Measurements from ENCODE around the gene TMCO4.
"Not testable (repeated sequence)": the region's sequence is repeated elsewhere in the genome, so short reads cannot be mapped to it uniquely, and the experiment has no call there.

TMCO4 gene

DNA sequence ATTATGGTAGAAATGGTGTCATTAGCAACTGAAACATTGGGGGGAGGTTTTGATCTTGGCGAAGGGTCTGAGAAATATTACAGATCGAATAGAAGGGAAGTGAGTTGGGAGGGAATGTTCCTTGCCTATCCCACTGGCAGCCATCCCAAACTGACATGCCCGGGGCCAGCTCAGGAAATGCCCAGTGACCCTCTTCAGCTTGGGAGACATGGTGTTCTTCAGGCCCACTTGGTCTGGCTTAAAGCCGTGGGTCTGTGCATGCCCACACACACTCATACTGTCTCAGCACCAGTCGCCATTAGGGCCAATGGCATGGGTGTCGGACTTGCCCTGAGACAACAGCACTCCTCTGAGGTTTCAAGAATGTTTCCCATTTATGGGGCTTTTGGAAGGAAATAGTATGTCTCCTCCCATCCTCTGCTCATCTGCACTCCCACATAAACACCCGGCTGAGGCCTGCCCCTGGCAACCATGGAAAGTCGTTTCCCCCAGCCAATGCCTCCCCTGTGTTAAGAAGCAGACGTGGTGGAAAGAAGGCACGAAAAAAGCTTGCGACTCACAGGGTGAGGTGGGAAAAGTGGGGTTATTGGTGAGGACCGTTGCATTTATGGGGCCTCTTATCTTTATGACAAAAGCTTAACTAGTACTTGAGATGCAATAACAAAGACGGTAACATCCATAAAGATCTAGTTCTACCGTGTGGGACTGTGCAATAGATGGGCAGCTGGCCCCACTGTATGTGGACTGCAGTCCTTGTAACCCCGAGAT lies 13.3 kb upstream of the TMCO4 start:
- no peak for DNase-seq

DNA sequence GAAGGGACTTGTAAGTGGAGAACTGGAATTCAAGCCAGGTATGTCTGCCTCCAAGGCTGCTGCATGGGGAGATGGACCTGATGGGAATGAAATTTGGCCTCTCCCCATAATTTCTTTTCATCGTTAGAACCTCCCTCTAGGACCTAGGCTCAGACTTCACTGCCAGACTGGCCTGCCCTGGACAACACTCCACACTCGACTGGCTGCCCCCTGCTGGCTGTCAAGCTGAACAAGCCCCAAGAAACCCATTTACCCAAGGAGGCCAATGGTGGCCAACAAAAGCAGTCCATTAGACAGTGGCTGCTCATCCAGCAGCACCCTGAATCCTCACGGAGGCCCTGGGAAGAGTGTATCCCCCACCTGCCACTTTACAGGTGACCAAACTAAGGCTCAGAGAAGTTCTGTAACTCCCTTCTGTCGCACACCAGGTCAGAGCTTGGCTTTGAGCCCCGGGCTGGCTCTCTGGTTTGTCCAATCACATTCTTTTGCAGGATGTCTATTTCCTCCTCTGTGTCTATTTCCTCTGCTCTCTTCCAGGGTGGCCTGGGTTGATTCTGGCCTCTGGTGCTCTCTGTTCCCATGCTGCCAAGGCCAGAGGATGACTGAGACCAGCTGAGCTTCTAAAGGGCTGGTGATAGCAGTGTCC lies 11.6 kb upstream of the TMCO4 start:
- no peak for DNase-seq

- no peak for DNase-seq
Observed at GRCh38 chr1:19809044-19809750, 9.5 kb upstream of the TMCO4 start.

GRCh38 chr1:19808351-19808750 lies 8.6 kb upstream of the TMCO4 start:
- DNase-seq, result no peak

- DNase-seq, result no peak
Observed at GRCh38 chr1:19804831-19805251, 5.1 kb upstream of the TMCO4 start.

DNA sequence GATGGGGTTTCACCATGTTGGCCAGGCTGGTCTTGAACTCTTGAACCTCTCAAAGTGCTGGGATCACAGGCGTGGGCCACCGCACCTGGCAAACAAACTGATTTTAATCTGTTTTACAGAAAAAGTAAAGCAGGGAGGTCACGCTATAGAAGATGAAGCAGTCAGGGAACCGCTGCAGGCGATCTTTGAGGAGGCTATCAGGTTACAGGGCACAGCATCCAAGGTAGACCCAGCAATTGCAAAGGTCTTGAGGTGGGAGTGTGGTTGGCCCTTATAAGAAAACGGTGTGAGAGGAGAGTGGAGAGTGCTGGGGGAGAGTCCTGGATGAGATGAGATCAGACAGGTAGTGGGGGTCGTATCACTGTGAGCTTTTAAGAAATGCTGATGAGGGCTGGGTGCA lies 2.6 kb upstream of the TMCO4 start:
- DNase-seq, result no peak

DNA sequence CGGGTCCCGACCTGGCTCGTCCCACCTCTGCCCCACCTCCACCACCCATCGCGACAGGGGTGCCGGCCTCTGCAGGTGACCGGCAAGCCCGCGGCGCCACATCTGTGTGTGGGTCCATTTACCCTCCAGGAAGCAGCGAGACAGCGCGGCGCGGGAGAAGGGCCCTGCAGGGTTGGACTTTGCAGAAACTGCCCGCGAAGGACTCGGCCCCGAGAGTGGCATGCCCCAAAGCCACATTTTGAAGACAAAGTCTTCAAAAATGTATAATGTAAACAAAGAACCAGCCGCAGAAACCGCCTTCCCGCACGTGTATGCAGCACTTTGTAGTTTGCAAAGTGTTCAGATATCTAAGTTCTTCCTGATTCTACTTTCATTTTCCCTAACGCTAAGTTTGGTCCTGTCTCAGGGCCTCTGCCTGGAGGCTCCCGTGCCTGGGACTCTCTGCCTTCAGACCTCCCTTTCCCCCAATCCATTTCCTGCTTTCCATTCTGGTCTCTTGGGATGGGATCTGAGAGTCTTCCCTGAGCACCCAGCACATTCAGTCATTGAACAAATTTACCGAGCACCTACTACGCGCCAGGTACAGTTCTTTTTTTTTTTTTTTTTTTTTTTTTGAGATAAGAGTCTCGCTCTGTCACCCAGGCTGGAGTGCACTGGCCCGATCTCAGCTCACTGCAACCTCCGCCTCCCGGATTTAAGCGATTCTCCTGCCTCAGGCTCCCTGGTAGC lies 524 bp upstream of the TMCO4 start:
- DNase-seq, result no peak

DNA sequence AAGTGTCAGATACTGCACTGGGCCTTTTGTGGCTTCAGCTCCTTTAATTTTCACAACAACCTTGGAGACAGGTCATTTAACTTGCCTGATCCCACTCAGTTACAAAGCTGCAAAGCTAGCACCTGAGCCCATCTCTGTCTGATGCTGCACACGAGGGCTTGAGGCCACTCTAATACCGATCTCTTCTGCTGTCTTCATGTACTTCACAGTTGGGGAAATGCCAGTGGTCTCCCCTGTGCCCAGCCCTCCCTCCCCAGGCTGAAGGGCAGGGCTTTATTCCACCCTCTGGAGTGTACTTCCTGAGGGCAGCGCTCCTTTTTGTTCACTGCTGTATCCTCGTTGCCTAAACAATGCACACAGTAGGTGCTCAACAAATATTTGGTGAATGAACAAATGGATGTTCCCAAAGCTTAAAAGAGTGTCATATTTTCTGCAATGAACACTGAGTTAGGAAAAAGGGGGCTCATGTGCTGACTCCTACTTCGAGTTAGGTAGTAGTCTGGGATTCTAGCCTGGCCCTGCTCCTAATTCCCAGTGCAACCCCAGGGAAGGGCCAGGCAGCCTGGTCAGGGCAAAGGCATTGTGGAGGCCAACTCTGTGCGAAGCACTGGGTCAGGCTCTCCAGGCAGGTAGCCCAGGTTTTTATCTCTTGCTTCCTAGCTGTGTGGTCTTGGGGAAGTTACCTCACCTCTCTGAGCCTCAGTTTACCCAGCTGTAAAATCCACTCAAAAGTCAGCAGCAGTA lies 1.1 kb downstream of the TMCO4 start:
- DNase-seq, result no peak

DNA sequence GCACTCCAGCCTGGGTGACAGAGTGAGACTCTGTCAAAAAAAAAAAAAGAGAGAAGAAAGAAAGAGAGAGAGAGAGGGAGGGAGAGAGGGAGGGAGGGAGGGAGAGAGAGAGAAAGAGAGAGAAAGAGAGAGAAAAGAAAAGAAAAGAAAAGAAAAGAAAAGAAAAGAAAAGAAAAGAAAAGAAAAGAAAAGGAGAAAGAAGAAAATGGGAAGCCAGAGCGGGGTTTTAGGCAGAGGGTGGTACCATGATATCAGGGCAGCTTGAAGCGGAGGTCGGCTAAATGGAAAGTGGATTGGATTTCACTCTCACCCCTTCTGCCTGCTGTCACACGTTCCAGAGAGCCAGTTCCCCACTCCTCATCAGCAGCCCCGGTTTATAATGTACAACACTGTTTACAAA lies 1.9 kb downstream of the TMCO4 start:
- DNase-seq, result no peak

- no peak for DNase-seq
Observed at GRCh38 chr1:19794583-19794982, 5.1 kb downstream of the TMCO4 start.

DNA sequence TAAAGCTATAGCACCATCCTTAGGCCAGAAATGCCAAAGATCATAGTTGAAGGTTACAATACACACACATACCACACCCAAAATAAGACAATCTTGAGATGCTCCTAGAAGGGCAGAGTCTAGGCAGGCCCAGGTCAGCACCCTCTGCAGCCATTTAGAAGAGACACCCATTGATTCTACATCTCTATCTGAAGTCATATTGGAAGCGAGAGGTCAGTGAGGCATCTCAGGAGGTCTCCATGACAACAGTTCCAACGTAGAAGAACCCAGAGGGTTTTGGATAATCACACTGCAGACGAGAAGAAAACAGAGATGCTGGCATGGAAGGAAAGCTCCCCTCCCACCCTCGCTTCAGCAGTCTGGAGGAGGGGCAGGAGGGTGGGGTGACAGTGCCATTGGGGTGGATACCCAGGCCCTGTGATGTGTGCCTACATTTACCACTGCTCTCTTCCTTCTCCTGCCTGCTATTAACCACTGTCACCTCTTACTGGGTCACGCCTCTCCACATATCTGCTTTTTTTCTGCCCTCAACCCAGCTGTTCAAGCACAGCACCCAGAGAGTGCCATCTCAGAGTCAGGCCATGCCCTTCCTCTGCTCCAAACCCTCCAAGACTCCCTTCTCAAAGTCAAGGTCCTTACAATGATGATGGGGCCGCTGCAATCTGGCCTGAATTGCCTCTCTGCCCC lies 6.2 kb downstream of the TMCO4 start:
- no peak for DNase-seq

DNA sequence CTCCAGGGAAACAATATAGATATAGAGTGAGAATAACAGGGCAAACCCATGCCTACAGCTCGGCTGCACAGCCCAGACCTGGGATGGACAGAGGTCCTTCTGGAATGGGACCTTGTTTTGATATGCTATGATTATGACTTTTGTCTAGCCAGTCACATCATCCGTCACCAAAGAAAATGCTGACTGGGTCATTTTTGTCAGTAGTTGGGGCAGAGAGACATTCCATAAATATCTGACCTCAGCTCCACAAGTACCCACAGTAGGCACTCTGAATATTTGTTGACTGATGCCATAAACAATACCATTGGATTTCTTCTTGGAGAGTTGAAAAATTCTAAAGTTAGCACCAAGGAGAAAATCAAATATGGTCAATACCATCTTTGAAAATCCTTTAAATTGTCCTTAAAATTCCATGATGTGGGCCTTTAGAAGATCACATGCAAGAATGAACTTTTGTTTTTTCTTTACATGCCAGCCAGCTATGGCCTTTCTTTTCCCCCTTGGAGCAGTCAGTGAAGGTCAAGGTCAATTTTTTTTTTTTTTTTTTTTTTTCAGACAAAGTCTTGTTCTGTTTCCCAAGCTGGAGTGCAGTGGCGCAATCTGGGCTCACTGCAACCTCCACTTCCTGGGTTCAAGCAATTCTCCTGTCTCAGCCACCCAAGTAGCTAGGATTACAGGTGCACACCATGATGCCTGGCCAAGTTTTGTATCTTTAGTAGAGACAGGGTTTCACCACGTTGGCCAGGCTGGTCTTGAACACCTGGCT lies 7.3 kb downstream of the TMCO4 start:
- no peak for DNase-seq

GRCh38 chr1:19790061-19790975 lies 9.4 kb downstream of the TMCO4 start:
- DNase-seq, result not testable (repeated sequence)

DNA sequence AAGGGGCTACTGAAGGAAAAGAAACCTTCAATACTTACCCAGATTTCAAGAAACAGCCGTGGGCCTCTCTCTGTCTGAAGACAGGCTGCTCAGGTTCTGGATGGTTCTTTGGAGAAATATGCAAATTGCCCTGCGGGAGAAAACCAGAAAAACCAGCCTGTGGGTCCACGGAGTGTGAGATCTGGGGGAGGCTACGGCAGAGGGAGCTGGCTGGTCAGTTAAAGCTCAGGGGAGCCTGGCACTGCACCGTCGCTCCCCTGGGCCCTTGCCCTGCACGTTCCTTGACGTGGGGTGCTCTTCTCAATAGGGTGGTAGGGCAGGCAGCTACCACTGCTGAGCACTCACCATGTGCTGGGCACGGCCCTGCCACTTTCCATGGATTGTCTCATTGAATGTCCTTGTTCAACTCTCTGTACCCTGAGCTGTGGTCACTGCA lies 12.7 kb downstream of the TMCO4 start:
- DNase-seq, result no peak

DNA sequence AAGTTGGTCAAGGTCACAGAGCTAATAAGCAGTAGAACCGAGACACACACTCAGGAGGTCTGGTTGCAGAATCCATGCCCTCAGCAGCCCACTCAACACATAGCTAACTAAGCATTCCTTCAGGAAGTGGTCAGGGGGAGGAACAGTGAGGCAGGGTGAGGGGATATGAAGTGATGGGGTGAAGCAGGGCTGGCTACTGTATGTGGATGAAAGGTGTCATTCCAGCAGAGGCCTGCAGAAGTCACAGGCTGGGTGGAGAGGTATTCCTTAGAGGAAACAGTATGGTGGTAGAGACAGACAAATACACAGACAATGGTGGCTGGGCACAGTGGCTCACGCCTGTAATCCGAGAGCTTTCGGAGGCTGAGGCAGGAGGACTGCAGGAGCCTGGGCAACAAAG lies 14.1 kb downstream of the TMCO4 start:
- DNase-seq, result no peak

DNA sequence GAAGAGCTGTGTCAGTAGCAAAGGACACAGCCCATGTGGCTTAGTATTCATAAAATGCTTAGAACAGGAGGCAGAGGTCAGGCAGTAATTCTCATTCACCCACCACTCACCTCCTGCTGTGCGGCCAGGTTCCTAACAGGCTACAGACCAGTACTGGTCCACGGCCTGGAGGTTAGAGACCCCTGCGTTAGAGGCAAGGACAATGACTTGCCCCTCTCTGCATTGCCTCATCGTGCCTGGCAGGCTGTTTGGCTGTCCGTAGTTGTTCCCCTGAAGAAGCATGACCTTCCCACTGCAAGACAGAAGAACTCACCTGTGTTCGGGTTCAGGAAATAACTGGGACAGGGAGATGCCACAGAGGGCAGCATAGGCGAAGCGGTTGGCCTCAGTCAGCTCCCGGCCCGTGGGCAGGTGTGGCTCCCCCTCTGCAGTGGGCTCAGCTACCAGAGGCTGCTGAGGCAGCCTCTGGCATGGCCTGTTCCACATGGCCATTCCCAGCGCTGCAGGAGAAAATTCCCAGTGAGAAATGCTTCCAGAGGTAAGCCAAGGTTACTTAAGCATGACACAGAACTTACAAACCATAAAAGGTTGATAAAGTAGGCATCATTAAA lies 19.3 kb downstream of the TMCO4 start:
- DNase-seq, result no peak

- DNase-seq, result no peak
Observed at GRCh38 chr1:19776933-19777332, 22.8 kb downstream of the TMCO4 start.

- DNase-seq, result no peak
Observed at GRCh38 chr1:19776287-19776686, 23.4 kb downstream of the TMCO4 start.

DNA sequence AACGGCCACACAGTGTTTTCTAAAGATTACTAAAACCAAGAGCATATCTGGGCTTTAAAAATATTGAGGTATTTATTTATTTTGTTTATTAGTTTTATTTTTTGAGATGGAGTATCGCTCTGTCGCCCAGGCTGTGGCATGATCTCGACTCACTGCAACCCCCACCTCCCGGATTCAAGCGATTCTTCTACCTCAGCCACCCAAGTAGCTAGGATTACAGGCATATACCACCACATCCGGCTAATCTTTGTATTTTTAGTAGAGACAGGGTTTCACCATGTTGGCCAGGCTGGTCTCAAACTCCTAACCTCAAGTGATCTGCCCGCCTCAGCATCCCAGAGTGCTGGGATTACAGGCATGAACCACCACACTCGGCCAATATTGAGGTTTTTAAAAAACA lies 23.9 kb downstream of the TMCO4 start:
- DNase-seq, result no peak

DNA sequence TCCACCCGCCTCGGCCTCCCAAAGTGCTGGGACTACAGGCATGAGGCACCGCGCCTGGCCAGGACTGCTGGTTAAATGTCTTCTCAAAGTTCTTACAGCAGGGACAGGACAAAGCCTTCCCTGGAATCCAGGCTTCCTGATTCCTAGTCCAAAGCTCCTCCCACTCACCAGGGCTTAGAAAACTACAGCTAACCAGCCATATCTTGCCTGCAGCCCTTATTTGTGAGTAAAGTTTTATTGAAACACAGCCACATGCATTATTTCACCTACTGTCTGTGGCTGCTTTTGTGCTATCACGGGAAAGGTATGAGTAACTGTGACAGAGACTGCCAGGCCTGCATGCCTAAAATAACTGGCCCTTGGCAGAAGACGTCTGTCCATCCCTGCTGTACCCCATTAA lies 24.4 kb downstream of the TMCO4 start:
- DNase-seq, result no peak
